ENCODE measurements around the gene RHO.
"Not testable (repeated sequence)": the region's sequence is repeated elsewhere in the genome, so short reads cannot be mapped to it uniquely, and the experiment has no call there.

Gene RHO

DNA sequence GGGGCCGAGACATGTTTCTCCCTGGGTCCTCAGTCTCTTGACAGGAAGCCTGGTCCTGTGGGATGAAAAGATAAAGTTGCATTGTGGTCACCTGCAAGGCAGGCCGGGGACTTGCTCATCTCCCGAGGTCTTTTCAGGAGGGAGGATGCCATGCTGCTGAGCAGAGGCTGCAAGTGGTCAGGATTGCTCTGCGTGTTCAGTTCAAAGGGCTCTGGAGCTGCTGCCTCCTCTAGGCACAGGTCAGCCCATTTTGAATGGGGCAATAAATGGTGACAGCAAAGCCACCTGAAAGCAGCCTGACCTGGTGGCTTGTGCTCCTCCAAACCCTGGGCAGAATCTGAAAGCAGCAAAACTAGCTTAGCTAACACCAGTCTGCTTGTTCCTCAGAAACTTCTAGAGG lies 37.4 kb upstream of the RHO start:
- not testable (repeated sequence) for H3K23ac ChIP-seq (ENCODE audit: low read length in 2 of 2); H3K14ac ChIP-seq (ENCODE audit: low read length in 2 of 2); H3K4me3 ChIP-seq (ENCODE audit: insufficient read depth in 1 of 2, low read depth in 1 of 2, low read length in 2 of 2); H2BK5ac ChIP-seq (ENCODE audit: low read depth, low read length, poor library complexity, severe bottlenecking); H3K79me1 ChIP-seq (replicated peaks; ENCODE audit: low read length, poor library complexity, severe bottlenecking); H3K4ac ChIP-seq (ENCODE audit: low read depth in 1 of 2, low read length in 2 of 2); H2AFZ ChIP-seq (ENCODE audit: low read depth, low read length); H3K27ac ChIP-seq (ENCODE audit: low read length, poor library complexity, severe bottlenecking); H2BK15ac ChIP-seq (ENCODE audit: low read depth, poor library complexity, severe bottlenecking); H3K4me2 ChIP-seq (ENCODE audit: low read length, poor library complexity, severe bottlenecking); H3K27me3 ChIP-seq (ENCODE audit: control insufficient read depth in 1 of 2, insufficient read depth in 1 of 2, low read length in 2 of 2); H4K91ac ChIP-seq (ENCODE audit: low read length); H3K9me3 ChIP-seq (ENCODE audit: control insufficient read depth, low read length); DNase-seq
- peaks cover 11 to 28% of the 10 kb centered on the region in 2 experiments for H3K36me3 ChIP-seq (ENCODE audit: control insufficient read depth in 1 of 2, insufficient read depth in 2 of 2, low read depth in 1 of 2, low read length in 2 of 2)
- H3K4me1 ChIP-seq (ENCODE audit: control insufficient read depth, insufficient read depth, low read depth, low read length): peaks cover 15% of the 10 kb centered on the region
- peak overlapping the region; percentile 59 for H2AK5ac ChIP-seq (ENCODE audit: low read length, severe bottlenecking)
- WGBS: 86% methylated on average over 4 of the region's 4 CpGs
- H3K9ac ChIP-seq (ENCODE audit: low read length): peak overlapping the region; percentile 81
- peak overlapping the region; percentile 81 to 85 for H2BK12ac ChIP-seq (ENCODE audit: low read length in 2 of 2)
- H3K18ac ChIP-seq (ENCODE audit: low read depth in 1 of 2, low read length in 2 of 2): peak overlapping the region; percentile 14 to 88
- peak overlapping the region; percentile 12 for H4K8ac ChIP-seq (ENCODE audit: low read length)
- peak overlapping the region; percentile 59 for H2BK120ac ChIP-seq (ENCODE audit: low read depth, low read length)

DNA sequence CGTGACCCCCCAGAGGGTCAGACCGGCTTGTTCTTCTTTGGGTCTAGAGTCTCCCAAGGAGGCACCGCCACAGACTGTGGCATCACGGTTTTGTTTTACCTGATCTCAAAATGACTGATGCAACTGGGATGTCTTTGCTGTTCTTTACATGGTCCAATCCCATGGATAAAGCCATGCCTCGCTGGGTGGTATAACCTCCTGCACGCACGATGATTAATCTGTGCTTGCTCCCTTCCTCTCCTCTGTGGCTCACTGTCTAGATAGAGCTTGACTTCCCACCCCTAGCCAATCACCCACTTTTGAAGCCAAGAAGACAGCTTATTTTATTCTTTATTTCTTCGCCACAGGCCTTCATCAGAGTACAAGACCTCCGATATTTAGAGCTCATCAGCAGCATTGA lies 36.6 kb upstream of the RHO start:
- Histone ChIP-seq H2BK12ac (ENCODE audit: low read length in 2 of 2) (peak overlapping the region; percentile 22 to 61), H3K4me1 (ENCODE audit: control insufficient read depth, insufficient read depth, low read depth, low read length) (peaks cover 12% of the 10 kb centered on the region), H3K9me3 (ENCODE audit: control insufficient read depth, low read length) (no peaks in the 10 kb centered on the region), H3K18ac (ENCODE audit: low read depth in 1 of 2, low read length in 2 of 2) (no peak overlapping the region), H3K23ac (ENCODE audit: low read length in 2 of 2) (no peak overlapping the region), H2BK120ac (ENCODE audit: low read depth, low read length) (no peak overlapping the region), H2AFZ (ENCODE audit: low read depth, low read length) (no peak overlapping the region), H3K4me2 (ENCODE audit: low read length, poor library complexity, severe bottlenecking) (no peak overlapping the region), H3K14ac (ENCODE audit: low read length in 2 of 2) (no peak overlapping the region), H2BK15ac (ENCODE audit: low read depth, poor library complexity, severe bottlenecking) (no peak overlapping the region), H3K27ac (ENCODE audit: low read length, poor library complexity, severe bottlenecking) (no peak overlapping the region), H4K8ac (ENCODE audit: low read length) (no peak overlapping the region), H3K79me1 (replicated peaks; ENCODE audit: low read length, poor library complexity, severe bottlenecking) (no peaks in the 10 kb centered on the region), H3K4ac (ENCODE audit: low read depth in 1 of 2, low read length in 2 of 2) (peak overlapping the region in 1 of 2 experiments; percentile 31), H2BK5ac (ENCODE audit: low read depth, low read length, poor library complexity, severe bottlenecking) (no peak overlapping the region), H3K36me3 (ENCODE audit: control insufficient read depth in 1 of 2, insufficient read depth in 2 of 2, low read depth in 1 of 2, low read length in 2 of 2) (peaks cover 11 to 33% of the 10 kb centered on the region in 2 experiments), H3K27me3 (ENCODE audit: control insufficient read depth in 1 of 2, insufficient read depth in 1 of 2, low read length in 2 of 2) (no peaks in the 10 kb centered on the region), H3K4me3 (ENCODE audit: insufficient read depth in 1 of 2, low read depth in 1 of 2, low read length in 2 of 2) (no peak overlapping the region), H3K9ac (ENCODE audit: low read length) (no peak overlapping the region), H2AK5ac (ENCODE audit: low read length, severe bottlenecking) (peak overlapping the region; percentile 72), H4K91ac (ENCODE audit: low read length) (peak overlapping the region; percentile 57)
- WGBS: 95% methylated on average over 9 of the region's 9 CpGs
- DNase-seq: no peak

DNA sequence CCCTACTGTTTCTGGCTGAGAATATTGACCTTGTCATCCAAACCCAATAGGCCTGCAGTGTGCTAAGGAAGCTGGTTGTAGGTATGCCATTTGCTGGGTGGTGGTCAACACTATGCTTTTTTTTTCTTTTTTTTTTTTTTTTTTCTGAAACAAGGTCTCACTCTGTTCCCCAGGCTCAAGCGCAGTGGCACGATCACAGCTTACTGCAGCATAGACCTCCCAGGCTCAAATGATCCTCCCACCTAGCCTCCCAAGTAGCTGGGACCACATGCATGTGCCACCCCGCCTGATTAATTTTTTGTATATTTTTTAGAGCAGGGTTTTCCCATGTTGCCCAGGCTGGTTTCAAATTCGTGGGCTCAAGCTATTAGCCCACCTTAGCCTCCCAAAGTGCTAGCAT lies 35.7 kb upstream of the RHO start:
- Histone ChIP-seq H3K4me2 (ENCODE audit: low read length, poor library complexity, severe bottlenecking) (no peak overlapping the region), H3K4ac (ENCODE audit: low read depth in 1 of 2, low read length in 2 of 2) (no peak overlapping the region), H3K23ac (ENCODE audit: low read length in 2 of 2) (no peak overlapping the region), H2AFZ (ENCODE audit: low read depth, low read length) (no peak overlapping the region), H2BK12ac (ENCODE audit: low read length in 2 of 2) (no peak overlapping the region), H2BK120ac (ENCODE audit: low read depth, low read length) (no peak overlapping the region), H3K4me1 (ENCODE audit: control insufficient read depth, insufficient read depth, low read depth, low read length) (peaks cover 10% of the 10 kb centered on the region), H4K8ac (ENCODE audit: low read length) (no peak overlapping the region), H2AK5ac (ENCODE audit: low read length, severe bottlenecking) (no peak overlapping the region), H3K18ac (ENCODE audit: low read depth in 1 of 2, low read length in 2 of 2) (no peak overlapping the region), H3K14ac (ENCODE audit: low read length in 2 of 2) (no peak overlapping the region), H2BK15ac (ENCODE audit: low read depth, poor library complexity, severe bottlenecking) (no peak overlapping the region), H4K91ac (ENCODE audit: low read length) (no peak overlapping the region), H3K79me1 (replicated peaks; ENCODE audit: low read length, poor library complexity, severe bottlenecking) (no peaks in the 10 kb centered on the region), H3K27me3 (ENCODE audit: control insufficient read depth in 1 of 2, insufficient read depth in 1 of 2, low read length in 2 of 2) (no peaks in the 10 kb centered on the region), H3K9ac (ENCODE audit: low read length) (no peak overlapping the region), H3K27ac (ENCODE audit: low read length, poor library complexity, severe bottlenecking) (no peak overlapping the region), H3K4me3 (ENCODE audit: insufficient read depth in 1 of 2, low read depth in 1 of 2, low read length in 2 of 2) (no peak overlapping the region), H2BK5ac (ENCODE audit: low read depth, low read length, poor library complexity, severe bottlenecking) (no peak overlapping the region), H3K36me3 (ENCODE audit: control insufficient read depth in 1 of 2, insufficient read depth in 2 of 2, low read depth in 1 of 2, low read length in 2 of 2) (peaks cover 11 to 40% of the 10 kb centered on the region in 2 experiments), H3K9me3 (ENCODE audit: control insufficient read depth, low read length) (no peaks in the 10 kb centered on the region)
- DNase-seq: no peak
- 90% methylated on average over 3 of the region's 4 CpGs for WGBS

DNA sequence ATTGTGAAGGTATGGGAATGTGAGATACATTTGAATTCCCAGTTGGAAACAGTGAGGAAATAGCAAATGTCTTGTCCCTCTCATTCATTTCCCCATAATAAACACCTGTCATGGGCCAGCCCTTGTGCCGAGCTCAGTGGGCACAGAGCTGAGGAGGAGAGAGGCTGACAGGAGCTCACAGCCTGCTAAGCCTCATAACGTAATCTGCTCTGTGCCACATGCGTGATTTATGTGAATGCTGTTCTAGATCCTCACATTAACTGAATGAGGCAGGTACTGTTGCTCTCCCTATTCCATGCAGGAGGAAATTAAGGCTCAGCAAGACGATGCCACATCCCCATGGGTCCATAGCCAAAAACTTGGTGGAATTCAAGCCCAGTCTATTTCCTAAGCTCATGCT lies 35.2 kb upstream of the RHO start:
- Histone ChIP-seq H2BK15ac (ENCODE audit: low read depth, poor library complexity, severe bottlenecking) (no peak overlapping the region), H3K27me3 (ENCODE audit: control insufficient read depth in 1 of 2, insufficient read depth in 1 of 2, low read length in 2 of 2) (no peaks in the 10 kb centered on the region), H3K4me2 (ENCODE audit: low read length, poor library complexity, severe bottlenecking) (no peak overlapping the region), H3K79me1 (replicated peaks; ENCODE audit: low read length, poor library complexity, severe bottlenecking) (no peaks in the 10 kb centered on the region), H2AFZ (ENCODE audit: low read depth, low read length) (no peak overlapping the region), H3K36me3 (ENCODE audit: control insufficient read depth in 1 of 2, insufficient read depth in 2 of 2, low read depth in 1 of 2, low read length in 2 of 2) (peaks cover 8 to 40% of the 10 kb centered on the region in 2 experiments), H3K18ac (ENCODE audit: low read depth in 1 of 2, low read length in 2 of 2) (peak overlapping the region in 1 of 2 experiments; percentile 76), H2BK12ac (ENCODE audit: low read length in 2 of 2) (peak overlapping the region in 1 of 2 experiments; percentile 74), H3K23ac (ENCODE audit: low read length in 2 of 2) (peak overlapping the region in 1 of 2 experiments; percentile 87), H3K9me3 (ENCODE audit: control insufficient read depth, low read length) (no peaks in the 10 kb centered on the region), H2BK5ac (ENCODE audit: low read depth, low read length, poor library complexity, severe bottlenecking) (no peak overlapping the region), H2BK120ac (ENCODE audit: low read depth, low read length) (no peak overlapping the region), H3K27ac (ENCODE audit: low read length, poor library complexity, severe bottlenecking) (no peak overlapping the region), H3K4ac (ENCODE audit: low read depth in 1 of 2, low read length in 2 of 2) (no peak overlapping the region), H3K4me3 (ENCODE audit: insufficient read depth in 1 of 2, low read depth in 1 of 2, low read length in 2 of 2) (no peak overlapping the region), H3K14ac (ENCODE audit: low read length in 2 of 2) (no peak overlapping the region), H4K8ac (ENCODE audit: low read length) (no peak overlapping the region), H3K4me1 (ENCODE audit: control insufficient read depth, insufficient read depth, low read depth, low read length) (peaks cover 12% of the 10 kb centered on the region), H3K9ac (ENCODE audit: low read length) (no peak overlapping the region), H4K91ac (ENCODE audit: low read length) (no peak overlapping the region), H2AK5ac (ENCODE audit: low read length, severe bottlenecking) (peak overlapping the region; percentile 60)
- no peak for DNase-seq
- 88% methylated on average over 4 of the region's 4 CpGs for WGBS

Measured in mesenchymal stem cell (in vitro differentiated cells and primary cell).